Neural cell (in vitro differentiated cells): ENCODE measurements around the gene STARD10. TPM values are rescaled to one million over a fixed set of nuclear protein-coding genes. Genes with fewer than 3 reads are reported as not detected.

ENCODE experiments used
- H2AFZ ChIP-seq: fragments of 200-600, 300-800 bp; sonication (generic), shearing (Covaris generic); 2 replicates; pipeline ENCODE4 v1.6.0; 2014; ENCODE audit warnings: low read depth, mild to moderate bottlenecking, antibody characterized with exemption, low read length, moderate library complexity
- H3F3A ChIP-seq: fragments of 200-600 bp; shearing (Covaris generic); 2 replicates; pipeline ENCODE4 v1.6.1; 2016; ENCODE audit warnings: mild to moderate bottlenecking, moderate library complexity, mixed read lengths, antibody characterized with exemption, low read length; ENCODE audit not compliant: insufficient read depth, poor library complexity, severe bottlenecking
- H3K27ac ChIP-seq: fragments of 200-600, 300-800 bp; sonication (generic), shearing (Covaris generic); 2 replicates; pipeline ENCODE4 v1.5.1; 2014; ENCODE audit warnings: mild to moderate bottlenecking, low read length, moderate library complexity
- H3K27me3 ChIP-seq: fragments of 300-800, 200-600 bp; sonication (generic), shearing (Covaris generic); 2 replicates; pipeline ENCODE4 v1.6.0; 2014; ENCODE audit warnings: mild to moderate bottlenecking, low read depth, low read length, moderate library complexity; ENCODE audit not compliant: insufficient read depth
- H3K36me3 ChIP-seq: fragments of 300-800, 200-600 bp; sonication (generic), shearing (Covaris generic); 2 replicates; pipeline ENCODE4 v1.5.1; 2014; ENCODE audit warnings: mild to moderate bottlenecking, antibody characterized with exemption, low read length, moderate library complexity; ENCODE audit not compliant: insufficient read depth
- H3K4me2 ChIP-seq: fragments of 300-800, 200-600 bp; sonication (generic), shearing (Covaris generic); 2 replicates; pipeline ENCODE4 v1.6.0; 2014; ENCODE audit warnings: mild to moderate bottlenecking, low read length
- H3K4me3 ChIP-seq: fragments of 300-800, 200-600 bp; sonication (generic), shearing (Covaris generic); 2 replicates; pipeline ENCODE4 v1.5.1; 2014; ENCODE audit warnings: mild to moderate bottlenecking, low read length, moderate library complexity
- H3K79me2 ChIP-seq: fragments of 200-600 bp; shearing (Covaris generic); replicated peaks from 2 replicates; pipeline ENCODE4 v1.6.0; 2014; ENCODE audit warnings: mild to moderate bottlenecking, low read length, moderate library complexity; ENCODE audit not compliant: insufficient read depth
- H3K9ac ChIP-seq: fragments of 300-800, 200-600 bp; sonication (generic), shearing (Covaris generic); 2 replicates; pipeline ENCODE4 v1.6.1; 2016; ENCODE audit warnings: mild to moderate bottlenecking, low read length, mixed read lengths
- H3K9me2 ChIP-seq: fragments of 200-600 bp; shearing (Covaris generic); 2 replicates; pipeline ENCODE4 v1.6.1; 2016; ENCODE audit warnings: mild to moderate bottlenecking, low read length, mixed read lengths; ENCODE audit not compliant: insufficient read depth
- H3K9me3 ChIP-seq: fragments of 200-600, 300-800 bp; sonication (generic), shearing (Covaris generic); 2 replicates; pipeline ENCODE4 v1.6.1; 2016; ENCODE audit warnings: mild to moderate bottlenecking, mixed run types, low read length, moderate library complexity, mixed read lengths
- H4K20me1 ChIP-seq: fragments of 200-600 bp; shearing (Covaris generic); 2 replicates; pipeline ENCODE4 v1.6.1; 2016; ENCODE audit warnings: mild to moderate bottlenecking, mixed run types; ENCODE audit not compliant: insufficient read depth
- CTCF ChIP-seq: fragments of 450-650 bp; IDR thresholded peaks from 2 replicates; pipeline ENCODE4 v1.5.1; 2014; ENCODE audit warnings: antibody characterized with exemption, mild to moderate bottlenecking, moderate library complexity; ENCODE audit not compliant: poor library complexity, severe bottlenecking
- EP300 ChIP-seq: fragments of 450-650 bp; conservative IDR thresholded peaks from 2 replicates; pipeline ENCODE4 v1.6.1; 2014; ENCODE audit warnings: antibody characterized with exemption, mild to moderate bottlenecking, moderate library complexity; ENCODE audit not compliant: poor library complexity, severe bottlenecking
- EZH2 ChIP-seq: fragments of 200-600, 300-800 bp; shearing (Covaris generic), sonication (generic); IDR thresholded peaks from 2 replicates; pipeline ENCODE4 v1.6.1; 2014; ENCODE audit warnings: antibody characterized with exemption, low read length, borderline replicate concordance, mild to moderate bottlenecking; ENCODE audit not compliant: insufficient read depth, poor library complexity, severe bottlenecking
- MXI1 ChIP-seq: fragments of 450-650 bp; conservative IDR thresholded peaks from 2 replicates; pipeline ENCODE4 v1.6.1; 2014; ENCODE audit warnings: antibody characterized with exemption, mild to moderate bottlenecking; ENCODE audit not compliant: poor library complexity, severe bottlenecking
- POLR2AphosphoS5 ChIP-seq: IDR thresholded peaks from 2 replicates; pipeline ENCODE4 v1.6.1; 2012
- RAD21 ChIP-seq: fragments of 450-650 bp; conservative IDR thresholded peaks from 2 replicates; pipeline ENCODE4 v1.6.1; 2014; ENCODE audit warnings: antibody characterized with exemption, mild to moderate bottlenecking, moderate library complexity
- REST ChIP-seq: IDR thresholded peaks from 2 replicates; pipeline ENCODE4 v1.6.1; 2012; ENCODE audit warnings: borderline replicate concordance
- SMC3 ChIP-seq: fragments of 450-650 bp; conservative IDR thresholded peaks from 2 replicates; pipeline ENCODE4 v1.6.1; 2014; ENCODE audit warnings: antibody characterized with exemption, mild to moderate bottlenecking, moderate library complexity; ENCODE audit not compliant: poor library complexity
- TAF1 ChIP-seq: IDR thresholded peaks from 2 replicates; pipeline ENCODE4 v1.6.1; 2012; ENCODE audit warnings: low read depth
- polyA plus RNA-seq: library from polyadenylated mRNA; depleted of rRNA; stranded (reverse); fragments of >200 nt; gene quantifications from 2 replicates; pipeline ENCODE4 v1.2.3, GENCODE V29; 2014

The STARD10 gene
- polyA plus RNA-seq, 1 donor from 2014 or later, result 29.0 TPM

GRCh38 chr11:72821920-72822799 lies 28.3 kb upstream of the STARD10 start:
- TF ChIP-seq CTCF (peak; percentile 53), RAD21 (peak; percentile 44), EZH2 (no peak), REST (peak; percentile 35), TAF1 (no peak), MXI1 (peak; percentile 65), POLR2AphosphoS5 (peak; percentile 87), SMC3 (peak; percentile 57), EP300 (peak; percentile 15)
- no peaks in the 10 kb centered on the region for H3K27me3 ChIP-seq
- no peaks in the 10 kb centered on the region for H3K36me3 ChIP-seq
- H3K9me3 ChIP-seq, result no peaks in the 10 kb centered on the region
- peak overlapping the region; percentile 47 for H3K27ac ChIP-seq
- no peaks in the 10 kb centered on the region for H3K79me2 ChIP-seq
- H3K9ac ChIP-seq, result peak overlapping the region; percentile 64
- H3K9me2 ChIP-seq, result no peaks in the 10 kb centered on the region
- peak overlapping the region; percentile 71 for H3K4me3 ChIP-seq
- H2AFZ ChIP-seq, result peak overlapping the region; percentile 62
- no peaks in the 10 kb centered on the region for H3F3A ChIP-seq
- H4K20me1 ChIP-seq, result no peaks in the 10 kb centered on the region
- peak overlapping the region; percentile 9 for H3K4me2 ChIP-seq

- H4K20me1 ChIP-seq, result no peaks in the 10 kb centered on the region
- H3K79me2 ChIP-seq, result no peaks in the 10 kb centered on the region
- H3K4me2 ChIP-seq, result peak overlapping the region; percentile 9
- H3F3A ChIP-seq, result no peaks in the 10 kb centered on the region
- H3K9me3 ChIP-seq, result no peaks in the 10 kb centered on the region
- peak overlapping the region; percentile 62 for H2AFZ ChIP-seq
- peak overlapping the region; percentile 64 for H3K9ac ChIP-seq
- H3K27me3 ChIP-seq, result no peaks in the 10 kb centered on the region
- H3K27ac ChIP-seq, result peak overlapping the region; percentile 47
- H3K4me3 ChIP-seq, result peak overlapping the region; percentile 71
- no peaks in the 10 kb centered on the region for H3K36me3 ChIP-seq
- no peaks in the 10 kb centered on the region for H3K9me2 ChIP-seq
- TF ChIP-seq EZH2 (no peak), CTCF (no peak), SMC3 (no peak), TAF1 (no peak), RAD21 (no peak), EP300 (no peak), REST (no peak), POLR2AphosphoS5 (no peak)
Observed at GRCh38 chr11:72821221-72821919, 27.5 kb upstream of the STARD10 start.
